ENCODE results near the gene SDS. TPM values are rescaled to one million over a fixed set of nuclear protein-coding genes. Genes with fewer than 3 reads are reported as not detected.

The SDS gene
- total RNA-seq, 2 experiments from 2014 or later = not detected

- Histone ChIP-seq H3K4me2 (ENCODE audit: low read length) (no peak overlapping the region), H3K36me3 (ENCODE audit: insufficient read depth, low read length) (no peaks in the 10 kb centered on the region), H3K9me3 (ENCODE audit: low read length) (no peaks in the 10 kb centered on the region), H3K9me2 (ENCODE audit: insufficient read depth, low read length) (no peaks in the 10 kb centered on the region), H3K4me3 (ENCODE audit: low read depth, low read length, poor library complexity, severe bottlenecking) (no peak overlapping the region), H3K79me2 (ENCODE audit: insufficient read depth, low read depth, low read length) (no peaks in the 10 kb centered on the region), H4K20me1 (ENCODE audit: insufficient read depth, low read length) (no peaks in the 10 kb centered on the region), H3K27ac (ENCODE audit: low read depth, low read length, poor library complexity, severe bottlenecking) (no peak overlapping the region), H3K4me1 (ENCODE audit: insufficient read depth, low read length, poor library complexity, severe bottlenecking) (peaks cover 6% of the 10 kb centered on the region), H2AFZ (ENCODE audit: low read length) (no peak overlapping the region)
- ChIA-PET POLR2A (interaction anchor here (0.7 kb wide), 1 partner anchor 23 kb away, joined by 3 read pairs; no protein-coding TSS in a partner anchor), CTCF (ENCODE audit: unreplicated experiment) (no interaction called here)
- TF ChIP-seq EZH2phosphoT487 (IDR thresholded peaks at IDR 0.05; ENCODE audit: borderline replicate concordance, low read depth, low read length) = no peak
- no TSS peak for BruUV-seq (replicated peaks)
- DNase-seq (ENCODE audit: low spot score) = no peak
- intact Hi-C loops (cut with micrococcal nuclease; ENCODE audit: unreplicated experiment) = no loop called here
Observed at GRCh38 chr12:113440947-113441782, 37.5 kb upstream of the SDS start.

- BruUV-seq (replicated peaks) = no TSS peak
- Histone ChIP-seq H3K4me2 (ENCODE audit: low read length) (no peak overlapping the region), H3K4me1 (ENCODE audit: insufficient read depth, low read length, poor library complexity, severe bottlenecking) (no peaks in the 10 kb centered on the region), H2AFZ (ENCODE audit: low read length) (no peak overlapping the region), H3K9me3 (ENCODE audit: low read length) (no peaks in the 10 kb centered on the region), H3K79me2 (ENCODE audit: insufficient read depth, low read depth, low read length) (no peaks in the 10 kb centered on the region), H3K9me2 (ENCODE audit: insufficient read depth, low read length) (no peaks in the 10 kb centered on the region), H3K36me3 (ENCODE audit: insufficient read depth, low read length) (no peaks in the 10 kb centered on the region), H3K4me3 (ENCODE audit: low read depth, low read length, poor library complexity, severe bottlenecking) (no peak overlapping the region), H3K27ac (ENCODE audit: low read depth, low read length, poor library complexity, severe bottlenecking) (no peak overlapping the region), H4K20me1 (ENCODE audit: insufficient read depth, low read length) (no peaks in the 10 kb centered on the region)
- ChIA-PET POLR2A (interaction anchor here (0.7 kb wide), 1 partner anchor 22 kb away, joined by 3 read pairs; no protein-coding TSS in a partner anchor), CTCF (ENCODE audit: unreplicated experiment) (no interaction called here)
- DNase-seq (ENCODE audit: low spot score) = no peak
- no peak for TF ChIP-seq CTCF (conservative IDR thresholded peaks at IDR 0.05; ENCODE audit: low read length)
- TF ChIP-seq EZH2phosphoT487 (IDR thresholded peaks at IDR 0.05; ENCODE audit: borderline replicate concordance, low read depth, low read length) = no peak
- intact Hi-C loops (cut with micrococcal nuclease; ENCODE audit: unreplicated experiment) = no loop called here
Observed at GRCh38 chr12:113440336-113440735, 36.6 kb upstream of the SDS start.

GRCh38 chr12:113439606-113440030 is 35.9 kb upstream of the SDS start:
- POLR2A ChIA-PET = no interaction called here
- TF ChIP-seq EZH2phosphoT487 (IDR thresholded peaks at IDR 0.05; ENCODE audit: borderline replicate concordance, low read depth, low read length) = no peak
- TF ChIP-seq CTCF (conservative IDR thresholded peaks at IDR 0.05; ENCODE audit: low read length) = peak; percentile 91
- H3K4me1 ChIP-seq (ENCODE audit: insufficient read depth, low read length, poor library complexity, severe bottlenecking) = no peaks in the 10 kb centered on the region
- intact Hi-C loops (cut with micrococcal nuclease; ENCODE audit: unreplicated experiment) = loop anchor here (2.0 to 5.0 kb wide), 2 partner anchors 293 to 473 kb away; no protein-coding TSS in a partner anchor
- no peaks in the 10 kb centered on the region for H3K79me2 ChIP-seq (ENCODE audit: insufficient read depth, low read depth, low read length)
- DNase-seq (ENCODE audit: low spot score) = peak; percentile 59
- no peak overlapping the region for H3K4me3 ChIP-seq (ENCODE audit: low read depth, low read length, poor library complexity, severe bottlenecking)
- H3K9me3 ChIP-seq (ENCODE audit: low read length) = no peaks in the 10 kb centered on the region
- CTCF ChIA-PET (ENCODE audit: unreplicated experiment) = interaction anchor here (0.6 kb wide), 1 partner anchor 104 kb away, joined by 9 read pairs; no protein-coding TSS in a partner anchor
- H3K27ac ChIP-seq (ENCODE audit: low read depth, low read length, poor library complexity, severe bottlenecking) = no peak overlapping the region
- H2AFZ ChIP-seq (ENCODE audit: low read length) = no peak overlapping the region
- H3K9me2 ChIP-seq (ENCODE audit: insufficient read depth, low read length) = no peaks in the 10 kb centered on the region
- H3K4me2 ChIP-seq (ENCODE audit: low read length) = no peak overlapping the region
- no TSS peak for BruUV-seq (replicated peaks)
- no peaks in the 10 kb centered on the region for H4K20me1 ChIP-seq (ENCODE audit: insufficient read depth, low read length)
- no peaks in the 10 kb centered on the region for H3K36me3 ChIP-seq (ENCODE audit: insufficient read depth, low read length)
